Ishikawa (cell line): Measurements from ENCODE around the gene FXYD3.

Experiments used
- CEBPB ChIP-seq: IDR thresholded peaks from 2 replicates; pipeline ENCODE4 v1.6.1; 2012
- CREB1 ChIP-seq: IDR thresholded peaks from 2 replicates; pipeline ENCODE4 v1.6.1; 2012; ENCODE audit warnings: low read depth
- EGR1 ChIP-seq: IDR thresholded peaks from 2 replicates; pipeline ENCODE4 v1.6.1; 2012
- EP300 ChIP-seq: IDR thresholded peaks from 2 replicates; pipeline ENCODE4 v1.6.1; 2012; ENCODE audit warnings: borderline replicate concordance
- FOXM1 ChIP-seq: IDR thresholded peaks from 2 replicates; pipeline ENCODE4 v1.6.1; 2012; ENCODE audit warnings: low read depth, borderline replicate concordance
- RAD21 ChIP-seq: IDR thresholded peaks from 2 replicates; pipeline ENCODE4 v1.6.1; 2012; ENCODE audit warnings: low read depth
- REST ChIP-seq: IDR thresholded peaks from 2 replicates; pipeline ENCODE4 v1.6.1; 2012; ENCODE audit warnings: low read depth, mild to moderate bottlenecking
- TAF1 ChIP-seq: IDR thresholded peaks from 2 replicates; pipeline ENCODE4 v1.6.1; 2012; ENCODE audit warnings: low read depth, mild to moderate bottlenecking
- TCF12 ChIP-seq: IDR thresholded peaks from 2 replicates; pipeline ENCODE4 v1.6.1; 2012; ENCODE audit warnings: low read depth
- TEAD4 ChIP-seq: IDR thresholded peaks from 2 replicates; pipeline ENCODE4 v1.6.1; 2012
- USF1 ChIP-seq: IDR thresholded peaks from 2 replicates; pipeline ENCODE4 v1.6.1; 2012
- YY1 ChIP-seq: IDR thresholded peaks from 2 replicates; pipeline ENCODE4 v1.6.1; 2012; ENCODE audit warnings: low read depth
- ZBTB7A ChIP-seq: IDR thresholded peaks from 2 replicates; pipeline ENCODE4 v1.6.1; 2012; ENCODE audit warnings: low read depth
- TF ChIP-seq, protein P1 (sequence below): IDR thresholded peaks from 2 replicates; pipeline ENCODE4 v1.6.1; 2012

FXYD3 gene

DNA sequence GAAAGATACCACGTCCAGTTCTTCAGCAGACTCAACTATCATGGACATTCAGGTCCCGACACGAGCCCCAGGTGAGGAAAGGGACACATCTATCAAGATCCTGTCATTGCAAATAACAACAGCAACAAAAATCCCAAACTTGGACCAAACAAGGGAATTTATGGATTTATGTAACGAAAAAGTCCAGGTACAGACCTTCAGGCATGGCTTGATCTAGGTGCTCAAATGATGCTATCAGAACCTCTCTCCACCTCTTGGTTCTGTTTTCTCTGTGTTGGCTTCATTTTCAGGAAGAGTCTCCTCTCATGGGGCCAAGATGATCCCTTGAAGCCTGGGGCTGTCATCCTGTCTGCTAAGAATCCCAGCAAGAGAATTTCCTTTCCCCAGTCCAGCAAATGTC is 41.8 kb downstream of the FXYD3 start:
- no peak for TF ChIP-seq ZBTB7A
- no peak for TF ChIP-seq YY1
- no peak for TF ChIP-seq TAF1
- no peak for TF ChIP-seq FOXM1
- TF ChIP-seq REST, result no peak

GRCh38 chr19:35159606-35160005 is 44.0 kb downstream of the FXYD3 start:
- TF ChIP-seq YY1 (no peak), USF1 (no peak), TEAD4 (no peak), RAD21 (no peak), EGR1 (no peak), ZBTB7A (no peak), TCF12 (no peak)

GRCh38 chr19:35160629-35161433 is 45.2 kb downstream of the FXYD3 start:
- TF ChIP-seq CEBPB (no peak), EP300 (no peak), TAF1 (no peak), ZBTB7A (no peak), TCF12 (no peak), EGR1 (no peak), TEAD4 (no peak), USF1 (no peak)

DNA sequence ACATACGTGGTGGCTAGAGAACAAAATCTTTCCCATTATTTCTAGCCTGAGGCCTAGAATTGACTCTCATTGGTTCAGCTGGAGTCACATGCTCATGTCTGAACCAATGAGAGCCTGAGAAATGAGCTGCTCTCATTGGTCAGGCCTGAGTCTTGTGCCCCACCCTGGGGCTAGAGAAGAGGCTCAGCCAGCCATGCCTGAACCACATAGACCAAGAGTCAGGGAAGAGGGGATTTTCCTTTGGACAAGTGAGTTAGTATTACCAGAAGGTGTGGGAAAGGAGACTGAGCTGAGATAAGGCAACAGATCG is 45.8 kb downstream of the FXYD3 start:
- TF ChIP-seq USF1, result peak; percentile 67
- TF ChIP-seq CREB1, result no peak

DNA sequence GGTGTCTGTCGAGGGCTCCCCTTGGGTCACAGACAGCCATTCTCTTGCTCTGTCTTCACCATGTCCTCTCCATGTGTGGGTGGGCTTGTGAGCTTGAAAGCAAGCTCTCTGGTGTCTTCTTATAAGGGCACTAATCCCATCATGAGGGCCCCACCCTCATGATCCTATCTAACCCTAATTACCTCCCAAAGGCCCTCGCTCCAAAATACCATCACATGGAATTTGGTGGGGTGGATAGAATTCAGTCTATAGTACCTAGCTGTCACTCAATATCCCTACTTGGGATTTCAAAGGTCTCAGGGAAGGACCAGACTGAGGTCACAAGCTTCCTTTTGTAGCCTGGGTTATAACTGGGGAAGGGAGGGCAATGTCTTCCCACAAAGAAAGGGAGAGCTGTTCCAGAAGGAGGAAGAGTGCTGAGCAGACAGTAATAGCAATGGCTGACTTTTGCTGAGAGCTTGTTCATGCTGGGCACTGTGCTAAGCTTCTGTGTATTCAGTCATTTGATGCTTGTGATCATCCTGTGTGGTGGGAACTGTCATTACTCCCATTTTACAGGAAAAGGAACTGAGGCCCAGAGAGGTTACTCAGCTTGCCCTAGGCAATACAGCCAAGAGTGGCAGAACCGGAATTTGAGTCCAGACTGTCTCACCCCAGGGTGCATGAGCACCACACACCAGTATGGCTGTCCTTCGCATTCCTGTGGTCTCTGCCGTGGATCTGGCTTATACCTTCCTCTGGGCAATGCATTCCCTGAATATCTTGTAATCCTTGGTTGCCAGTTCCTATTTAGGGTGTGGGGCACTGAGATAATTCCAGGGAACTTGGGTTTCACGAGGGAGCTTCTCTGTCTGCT is 47.1 kb downstream of the FXYD3 start:
- TF ChIP-seq, protein P1, sequence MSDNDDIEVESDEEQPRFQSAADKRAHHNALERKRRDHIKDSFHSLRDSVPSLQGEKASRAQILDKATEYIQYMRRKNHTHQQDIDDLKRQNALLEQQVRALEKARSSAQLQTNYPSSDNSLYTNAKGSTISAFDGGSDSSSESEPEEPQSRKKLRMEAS, result no peak
- TF ChIP-seq EP300 (peak; percentile 27; the same call in 1 of the 2 replicates), TEAD4 (peak; percentile 76)

GRCh38 chr19:35164418-35164817 is 48.8 kb downstream of the FXYD3 start:
- TF ChIP-seq FOXM1, result no peak
- no peak for TF ChIP-seq EGR1

DNA sequence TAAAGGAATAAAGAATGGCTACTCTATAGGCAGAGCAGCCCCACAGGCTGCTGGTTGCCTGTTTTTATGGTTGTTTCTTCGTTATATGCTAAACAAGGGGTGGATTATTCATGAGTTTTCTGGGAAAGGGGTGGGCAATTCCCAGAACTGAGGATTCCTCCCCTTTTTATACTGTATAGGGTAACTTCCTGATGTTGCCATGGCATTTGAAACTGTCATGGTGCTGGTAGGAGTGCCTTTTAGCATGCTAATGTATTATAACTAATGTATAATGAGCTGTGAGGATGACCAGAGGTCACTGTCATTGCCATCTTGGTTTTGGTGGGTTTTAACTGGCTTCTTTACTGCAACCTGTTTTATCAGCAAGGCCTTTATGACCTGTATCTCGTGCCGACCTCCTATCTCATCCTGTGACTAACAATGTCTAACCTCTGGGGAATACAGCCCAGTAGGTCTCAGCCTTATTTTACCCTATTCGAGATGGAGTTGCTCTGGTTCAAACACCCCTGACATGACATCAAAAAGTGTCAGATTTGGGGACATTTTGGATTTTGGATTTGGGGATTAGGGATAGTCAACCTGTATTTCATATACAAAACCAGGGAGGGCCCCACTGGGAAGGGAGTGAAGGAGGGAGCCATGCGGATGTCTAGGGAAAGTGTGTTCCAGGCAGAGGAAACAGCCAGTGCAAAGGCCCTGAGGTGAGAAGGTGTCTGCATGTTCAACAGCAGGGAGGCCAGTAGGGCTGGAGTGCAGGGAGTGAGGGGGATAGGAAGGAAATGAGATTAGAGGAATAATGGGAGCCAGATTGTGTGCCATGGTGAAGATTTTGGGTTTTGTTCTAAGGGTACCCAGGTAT is 49.8 kb downstream of the FXYD3 start:
- TF ChIP-seq REST (no peak), CEBPB (no peak), TEAD4 (no peak), TCF12 (no peak)
